GM12875 (cell line): ENCODE data around the gene ANXA2.

Source experiments
- H3K4me3 ChIP-seq: one replicate; pipeline ENCODE4 v1.5.1; 2011; ENCODE audit warnings: low read depth, low read length, control low read depth
- CTCF ChIP-seq: IDR thresholded peaks from 2 replicates; pipeline ENCODE4 v1.5.1; 2011; ENCODE audit warnings: low read depth, mild to moderate bottlenecking, control low read depth, inconsistent platforms, low read length, moderate library complexity, borderline replicate concordance; ENCODE audit not compliant: insufficient read depth

The ANXA2 gene

GRCh38 chr15:60351066-60351465, 46.7 kb downstream of the ANXA2 start:
- TF ChIP-seq CTCF, result no peak
- no peak overlapping the region for H3K4me3 ChIP-seq

- TF ChIP-seq CTCF, result no peak
- no peak overlapping the region for H3K4me3 ChIP-seq
Observed at GRCh38 chr15:60350108-60350507, 47.7 kb downstream of the ANXA2 start.

GRCh38 chr15:60349589-60349988, 48.2 kb downstream of the ANXA2 start:
- H3K4me3 ChIP-seq, result no peak overlapping the region
- TF ChIP-seq CTCF, result no peak

- H3K4me3 ChIP-seq, result no peak overlapping the region
Observed at GRCh38 chr15:60347480-60348049, 50.2 kb downstream of the ANXA2 start.

GRCh38 chr15:60346653-60347052, 51.1 kb downstream of the ANXA2 start:
- no peak overlapping the region for H3K4me3 ChIP-seq
- no peak for TF ChIP-seq CTCF

More at GRCh38 chr15:60347480-60348049, 50.2 kb downstream of the ANXA2 start:
- no peak for TF ChIP-seq CTCF

- H3K4me3 ChIP-seq, result no peak overlapping the region
- no peak for TF ChIP-seq CTCF
Observed at GRCh38 chr15:60346077-60346476, 51.7 kb downstream of the ANXA2 start.

- no peak for TF ChIP-seq CTCF
- no peak overlapping the region for H3K4me3 ChIP-seq
Observed at GRCh38 chr15:60345598-60345997, 52.2 kb downstream of the ANXA2 start.
